HepG2 (cell line): ENCODE measurements around the gene RGS19. TPM values are rescaled to one million over a fixed set of nuclear protein-coding genes. Genes with fewer than 3 reads are reported as not detected.

Experiments
- BRD4 ChIP-seq: sonication (generic); formaldehyde crosslinking; IDR thresholded peaks from 2 replicates; pipeline ENCODE4 v1.4.0; 2020; ENCODE audit warnings: missing genetic modification reagents
- E2F5 ChIP-seq: sonication (generic); formaldehyde crosslinking; conservative IDR thresholded peaks from 2 replicates; pipeline ENCODE4 v1.4.0; 2020; ENCODE audit warnings: missing genetic modification reagents
- ETS1 ChIP-seq: sonication (generic); formaldehyde crosslinking; IDR thresholded peaks from 2 replicates; pipeline ENCODE4 v1.4.0; 2020; ENCODE audit warnings: missing genetic modification reagents
- HES4 ChIP-seq: sonication (generic); formaldehyde crosslinking; IDR thresholded peaks from 2 replicates; pipeline ENCODE4 v1.9.0; 2021; ENCODE audit warnings: mild to moderate bottlenecking, missing genetic modification reagents, borderline replicate concordance
- KMT2A ChIP-seq: sonication (generic); formaldehyde crosslinking; IDR thresholded peaks from 2 replicates; pipeline ENCODE4 v1.4.0; 2020; ENCODE audit warnings: missing genetic modification reagents
- NFE2 ChIP-seq: sonication (generic); formaldehyde crosslinking; IDR thresholded peaks from 2 replicates; pipeline ENCODE4 v1.4.0; 2020; ENCODE audit warnings: missing genetic modification reagents
- NR3C1 ChIP-seq: sonication (generic); formaldehyde crosslinking; IDR thresholded peaks from 2 replicates; pipeline ENCODE4 v1.4.0; 2020; ENCODE audit warnings: missing genetic modification reagents
- POLR2A ChIP-seq, 2 experiments: IDR thresholded peaks; 2 replicates each; pipeline ENCODE4 v1.6.1; 2011; ENCODE audit warnings: low read depth in 2 of 2, low read length in 2 of 2, mild to moderate bottlenecking in 1 of 2, moderate library complexity in 1 of 2; ENCODE audit not compliant: insufficient read depth in 1 of 2
- SP5 ChIP-seq: IDR thresholded peaks from 2 replicates; pipeline ENCODE4 v1.6.1; 2016; ENCODE audit warnings: low read depth, borderline replicate concordance
- SRY ChIP-seq: sonication (generic); formaldehyde crosslinking; IDR thresholded peaks from 2 replicates; pipeline ENCODE4 v1.8.0; 2022; ENCODE audit warnings: mild to moderate bottlenecking, missing genetic modification reagents
- THAP11 ChIP-seq: IDR thresholded peaks from 2 replicates; pipeline ENCODE4 v1.6.1; 2016; ENCODE audit warnings: missing biosample characterization, missing genetic modification reagents
- ZKSCAN5 ChIP-seq: sonication (generic); formaldehyde crosslinking; IDR thresholded peaks from 2 replicates; pipeline ENCODE4 v1.5.1; 2020; ENCODE audit warnings: mild to moderate bottlenecking, missing genetic modification reagents
- ZNF12 ChIP-seq: sonication (generic); formaldehyde crosslinking; IDR thresholded peaks from 2 replicates; pipeline ENCODE4 v1.5.0; 2020; ENCODE audit warnings: missing genetic modification reagents
- ZNF142 ChIP-seq: sonication (generic); formaldehyde crosslinking; IDR thresholded peaks from 2 replicates; pipeline ENCODE4 v1.4.0; 2020; ENCODE audit warnings: missing genetic modification reagents
- ZNF260 ChIP-seq: sonication (generic); formaldehyde crosslinking; IDR thresholded peaks from 2 replicates; pipeline ENCODE4 v1.4.0; 2020; ENCODE audit warnings: missing genetic modification reagents, low read depth, mild to moderate bottlenecking, borderline replicate concordance
- ZNF441 ChIP-seq: sonication (generic); formaldehyde crosslinking; IDR thresholded peaks from 2 replicates; pipeline ENCODE4 v1.7.0; 2021; ENCODE audit warnings: missing genetic modification reagents, borderline replicate concordance
- ZNF496 ChIP-seq: sonication (generic); formaldehyde crosslinking; IDR thresholded peaks from 2 replicates; pipeline ENCODE4 v1.8.1; 2023; ENCODE audit warnings: mild to moderate bottlenecking, moderate library complexity, missing genetic modification reagents; ENCODE audit not compliant: insufficient replicate concordance
- ZNF543 ChIP-seq: sonication (generic); formaldehyde crosslinking; IDR thresholded peaks from 2 replicates; pipeline ENCODE4 v1.4.0; 2020; ENCODE audit warnings: mild to moderate bottlenecking, missing genetic modification reagents
- ZNF7 ChIP-seq: IDR thresholded peaks from 2 replicates; pipeline ENCODE4 v1.6.1; 2016; ENCODE audit warnings: missing biosample characterization, missing genetic modification reagents
- ZNF784 ChIP-seq: sonication (generic); formaldehyde crosslinking; IDR thresholded peaks from 2 replicates; pipeline ENCODE4 v1.5.1; 2020; ENCODE audit warnings: missing genetic modification reagents, mild to moderate bottlenecking, borderline replicate concordance
- polyA plus RNA-seq, 8 experiments: library from polyadenylated mRNA; depleted of rRNA in 3 of 8; stranded (reverse) in 7 of 8; unstranded in 1 of 8; fragments of >200 nt; fragmentation: Illumina TruSeq in 4 of 8; extraction: Trizol in 4 of 8; gene quantifications; 2 replicates each; pipeline versions ENCODE4 v1.2.1 to v1.2.3, GENCODE V29; 2011 to 2016; ENCODE audit warnings: low read depth in 4 of 8, missing spikeins in 1 of 8, mixed read lengths in 1 of 8; ENCODE audit not compliant: insufficient read depth in 1 of 8
- total RNA-seq, 5 experiments: library from RNA; depleted of rRNA; stranded (reverse); fragments of >200 nt; fragmentation: Illumina TruSeq; extraction: Trizol; gene quantifications; 2 replicates each; pipeline ENCODE4 v1.2.3, GENCODE V29; 2016; ENCODE audit warnings: low read depth in 1 of 5

Gene RGS19
- total and polyA plus RNA-seq, 2 of the 13 experiments (the other 11 are each of a cell fraction or from before 2014, with no cell fraction given) = 10.7 to 11.9 TPM

- TF ChIP-seq ETS1 (no peak; the same call in 1 of the 2 replicates), HES4 (CRISPR knock-in tag) (0 out of 2 replicates have a peak, but pooled peaks have one; percentile 13), ZNF784 (CRISPR knock-in tag) (no peak; the same call in 1 of the 2 replicates), NFE2 (CRISPR knock-in tag) (no peak), E2F5 (CRISPR knock-in tag) (peak; percentile 12; the same call in 1 of the 2 replicates), ZNF142 (CRISPR knock-in tag) (no peak), ZNF543 (peak; percentile 75), POLR2A (IDR thresholded peaks at IDR 0.05; ENCODE audit: insufficient read depth in 1 of 2, low read depth in 2 of 2, low read length in 2 of 2) (no peak; a peak in 1 of 4 replicates), ZNF7 (no peak), THAP11 (CRISPR knock-in tag) (no peak; the same call in 1 of the 2 replicates), BRD4 (CRISPR knock-in tag) (no peak; the same call in 1 of the 2 replicates), ZKSCAN5 (CRISPR knock-in tag) (0 out of 2 replicates have a peak, but pooled peaks have one; percentile 10), SRY (CRISPR knock-in tag) (peak; percentile 88; the same call in 1 of the 2 replicates), ZNF12 (CRISPR knock-in tag) (peak; percentile 37; the same call in 1 of the 2 replicates), ZNF260 (CRISPR knock-in tag) (no peak), ZNF441 (CRISPR knock-in tag) (0 out of 2 replicates have a peak, but pooled peaks have one; percentile 54), KMT2A (CRISPR knock-in tag) (no peak), ZNF496 (no peak), NR3C1 (CRISPR knock-in tag) (no peak), SP5 (CRISPR knock-in tag) (0 out of 2 replicates have a peak, but pooled peaks have one; percentile 29)
Measured at GRCh38 chr20:64056889-64057627, 22.3 kb downstream of the RGS19 start (continued).
